ENCODE measurements around the gene MED13L.

The MED13L gene

GRCh38 chr12:116067892-116068291 lies 209.6 kb downstream of the MED13L start:
- H3K9ac ChIP-seq (ENCODE audit: low read length): no peak overlapping the region
- H3K36me3 ChIP-seq (ENCODE audit: control insufficient read depth, insufficient read depth, low read length): no peaks in the 10 kb centered on the region
- no peak overlapping the region for H3K4me3 ChIP-seq (ENCODE audit: low read length)
- H3K27me3 ChIP-seq (ENCODE audit: control insufficient read depth, insufficient read depth, low read length): no peaks in the 10 kb centered on the region
- peaks cover 8% of the 10 kb centered on the region for H3K4me1 ChIP-seq (ENCODE audit: control insufficient read depth, insufficient read depth, low read length)
- no peak overlapping the region for H3K27ac ChIP-seq (ENCODE audit: low read depth, low read length)

- H3K27me3 ChIP-seq (ENCODE audit: control insufficient read depth, insufficient read depth, low read length): no peaks in the 10 kb centered on the region
- no peaks in the 10 kb centered on the region for H3K36me3 ChIP-seq (ENCODE audit: control insufficient read depth, insufficient read depth, low read length)
- H3K4me1 ChIP-seq (ENCODE audit: control insufficient read depth, insufficient read depth, low read length): peaks cover 8% of the 10 kb centered on the region
- no peak overlapping the region for H3K27ac ChIP-seq (ENCODE audit: low read depth, low read length)
- H3K4me3 ChIP-seq (ENCODE audit: low read length): no peak overlapping the region
- no peak overlapping the region for H3K9ac ChIP-seq (ENCODE audit: low read length)
These were observed 210.9 kb downstream of the MED13L start for GRCh38 chr12:116066381-116067230.

DNA sequence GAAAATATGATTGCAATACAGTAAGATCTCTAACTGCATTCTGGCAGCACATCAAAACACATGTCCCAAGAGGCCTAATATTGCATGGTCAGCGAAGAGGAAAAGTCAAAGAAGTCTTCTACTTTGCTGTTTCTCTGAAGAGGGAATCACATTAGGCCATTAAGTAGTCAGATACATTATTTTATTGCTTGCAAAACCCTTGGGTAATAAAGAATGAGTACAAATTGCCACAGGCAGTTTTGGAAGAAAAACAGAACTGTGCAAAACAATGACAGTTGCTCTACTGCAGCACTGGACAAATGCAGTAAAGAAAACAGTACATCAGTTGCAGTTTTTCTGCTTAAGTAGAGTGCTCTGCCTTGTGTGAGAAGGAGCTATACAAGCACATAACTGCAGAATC lies 211.9 kb downstream of the MED13L start:
- no peaks in the 10 kb centered on the region for H3K27me3 ChIP-seq (ENCODE audit: control insufficient read depth, insufficient read depth, low read length)
- H3K4me3 ChIP-seq (ENCODE audit: low read length): no peak overlapping the region
- no peaks in the 10 kb centered on the region for H3K36me3 ChIP-seq (ENCODE audit: control insufficient read depth, insufficient read depth, low read length)
- H3K9ac ChIP-seq (ENCODE audit: low read length): no peak overlapping the region
- no peak overlapping the region for H3K27ac ChIP-seq (ENCODE audit: low read depth, low read length)
- H3K4me1 ChIP-seq (ENCODE audit: control insufficient read depth, insufficient read depth, low read length): peaks cover 8% of the 10 kb centered on the region

- Histone ChIP-seq H3K36me3 (ENCODE audit: control insufficient read depth, insufficient read depth, low read length) (no peaks in the 10 kb centered on the region), H3K4me3 (ENCODE audit: low read length) (no peak overlapping the region), H3K9ac (ENCODE audit: low read length) (no peak overlapping the region), H3K4me1 (ENCODE audit: control insufficient read depth, insufficient read depth, low read length) (peaks cover 8% of the 10 kb centered on the region), H3K27me3 (ENCODE audit: control insufficient read depth, insufficient read depth, low read length) (no peaks in the 10 kb centered on the region), H3K27ac (ENCODE audit: low read depth, low read length) (no peak overlapping the region)
These were observed 213.0 kb downstream of the MED13L start for GRCh38 chr12:116064493-116064892.

DNA sequence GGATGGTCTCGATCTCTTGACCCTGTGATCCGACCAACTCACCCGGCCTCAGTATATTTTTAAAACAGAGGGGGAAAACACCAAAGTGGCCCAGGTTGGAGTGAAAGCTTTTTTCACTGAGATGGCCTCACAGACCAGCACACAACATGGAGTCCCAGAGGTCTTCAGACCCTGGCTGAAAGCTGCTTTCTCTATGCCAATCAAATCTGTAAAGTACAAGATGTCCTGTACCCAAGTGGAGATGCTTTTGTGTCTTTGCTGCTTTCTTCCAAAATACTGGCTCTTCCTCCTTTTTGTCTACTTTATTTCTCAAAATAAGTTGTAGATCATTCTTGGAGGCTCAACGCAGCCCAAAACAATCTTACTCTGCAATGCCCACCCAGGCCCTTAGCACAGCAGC lies 214.8 kb downstream of the MED13L start:
- Histone ChIP-seq H3K27ac (ENCODE audit: low read depth, low read length) (no peak overlapping the region), H3K4me3 (ENCODE audit: low read length) (no peak overlapping the region), H3K9ac (ENCODE audit: low read length) (no peak overlapping the region), H3K4me1 (ENCODE audit: control insufficient read depth, insufficient read depth, low read length) (peaks cover 8% of the 10 kb centered on the region), H3K27me3 (ENCODE audit: control insufficient read depth, insufficient read depth, low read length) (no peaks in the 10 kb centered on the region), H3K36me3 (ENCODE audit: control insufficient read depth, insufficient read depth, low read length) (no peaks in the 10 kb centered on the region)

DNA sequence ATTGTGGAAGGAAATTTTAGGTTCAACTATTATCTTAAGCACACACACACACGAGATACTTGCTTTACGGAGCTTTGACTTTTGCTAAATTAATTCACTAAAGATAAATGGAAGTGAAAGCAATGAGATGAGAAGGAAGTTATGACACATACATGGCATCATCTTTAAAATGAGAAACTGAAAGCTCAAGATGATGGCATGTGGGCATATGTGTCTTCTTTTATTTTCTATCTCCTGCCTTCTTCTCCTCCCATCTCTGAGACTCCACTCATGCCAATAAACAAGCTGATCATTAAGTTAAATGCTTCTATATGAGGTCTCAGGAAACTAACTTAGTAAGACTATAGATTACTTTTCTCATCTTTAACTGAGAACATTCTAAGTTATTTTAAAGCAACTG lies 216.7 kb downstream of the MED13L start:
- peaks cover 3% of the 10 kb centered on the region for H3K4me1 ChIP-seq (ENCODE audit: control insufficient read depth, insufficient read depth, low read length)
- no peaks in the 10 kb centered on the region for H3K36me3 ChIP-seq (ENCODE audit: control insufficient read depth, insufficient read depth, low read length)

DNA sequence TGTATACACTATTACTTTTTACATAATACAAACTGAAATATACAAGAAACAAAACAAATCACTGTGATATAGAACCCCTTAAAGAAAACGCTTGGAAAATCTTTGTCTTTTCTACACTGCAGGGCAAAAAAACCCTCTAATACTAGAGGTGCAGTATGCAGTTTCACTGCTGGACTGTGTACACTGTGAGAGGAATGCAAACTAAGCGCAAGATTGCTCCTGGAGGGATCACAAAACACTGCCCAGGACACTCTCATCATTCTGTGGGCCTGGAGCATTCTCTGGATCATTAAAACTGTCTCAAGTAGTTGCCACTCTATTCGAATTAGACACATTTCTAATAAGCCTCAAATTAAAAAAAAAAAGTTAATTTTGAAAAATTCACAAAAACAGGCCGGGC lies 217.6 kb downstream of the MED13L start:
- H3K9ac ChIP-seq (ENCODE audit: low read length): no peak overlapping the region
- no peak overlapping the region for H3K4me3 ChIP-seq (ENCODE audit: low read length)
- H3K4me1 ChIP-seq (ENCODE audit: control insufficient read depth, insufficient read depth, low read length): no peaks in the 10 kb centered on the region
- H3K36me3 ChIP-seq (ENCODE audit: control insufficient read depth, insufficient read depth, low read length): no peaks in the 10 kb centered on the region
- H3K27me3 ChIP-seq (ENCODE audit: control insufficient read depth, insufficient read depth, low read length): no peaks in the 10 kb centered on the region
- H3K27ac ChIP-seq (ENCODE audit: low read depth, low read length): no peak overlapping the region

More for the DNA sequence above, 216.7 kb downstream of the MED13L start:
- Histone ChIP-seq H3K27ac (ENCODE audit: low read depth, low read length) (no peak overlapping the region), H3K27me3 (ENCODE audit: control insufficient read depth, insufficient read depth, low read length) (no peaks in the 10 kb centered on the region), H3K9ac (ENCODE audit: low read length) (no peak overlapping the region), H3K4me3 (ENCODE audit: low read length) (no peak overlapping the region)

GRCh38 chr12:116058574-116058973 lies 218.9 kb downstream of the MED13L start:
- Histone ChIP-seq H3K9ac (ENCODE audit: low read length) (no peak overlapping the region), H3K27ac (ENCODE audit: low read depth, low read length) (no peak overlapping the region), H3K27me3 (ENCODE audit: control insufficient read depth, insufficient read depth, low read length) (no peaks in the 10 kb centered on the region), H3K4me1 (ENCODE audit: control insufficient read depth, insufficient read depth, low read length) (peaks cover 7% of the 10 kb centered on the region), H3K36me3 (ENCODE audit: control insufficient read depth, insufficient read depth, low read length) (no peaks in the 10 kb centered on the region), H3K4me3 (ENCODE audit: low read length) (no peak overlapping the region)

DNA sequence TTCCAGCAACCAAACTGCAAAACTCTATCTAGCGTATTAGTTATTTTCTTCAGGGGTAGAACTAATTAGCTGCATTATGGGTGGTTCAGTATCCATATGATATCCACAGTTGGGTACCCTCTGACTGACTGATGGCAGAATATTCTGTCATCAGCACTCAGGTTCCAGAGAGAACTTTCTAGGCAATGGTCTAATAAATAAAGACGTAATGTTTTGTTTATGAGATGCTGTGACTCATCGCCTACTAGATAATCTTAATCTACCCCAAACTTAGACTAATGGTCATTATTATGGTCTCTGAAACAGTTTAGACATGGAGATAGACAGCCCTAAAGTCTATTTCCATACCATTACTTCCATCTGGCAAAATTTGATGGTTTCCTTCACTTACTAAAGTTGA lies 220.1 kb downstream of the MED13L start:
- Histone ChIP-seq H3K9ac (ENCODE audit: low read length) (no peak overlapping the region), H3K27me3 (ENCODE audit: control insufficient read depth, insufficient read depth, low read length) (no peaks in the 10 kb centered on the region), H3K4me1 (ENCODE audit: control insufficient read depth, insufficient read depth, low read length) (peaks cover 10% of the 10 kb centered on the region), H3K36me3 (ENCODE audit: control insufficient read depth, insufficient read depth, low read length) (no peaks in the 10 kb centered on the region), H3K27ac (ENCODE audit: low read depth, low read length) (no peak overlapping the region), H3K4me3 (ENCODE audit: low read length) (no peak overlapping the region)

GRCh38 chr12:116055895-116056607 lies 221.4 kb downstream of the MED13L start:
- Histone ChIP-seq H3K4me3 (ENCODE audit: low read length) (no peak overlapping the region), H3K9ac (ENCODE audit: low read length) (no peak overlapping the region), H3K4me1 (ENCODE audit: control insufficient read depth, insufficient read depth, low read length) (peaks cover 10% of the 10 kb centered on the region), H3K27ac (ENCODE audit: low read depth, low read length) (no peak overlapping the region), H3K36me3 (ENCODE audit: control insufficient read depth, insufficient read depth, low read length) (no peaks in the 10 kb centered on the region), H3K27me3 (ENCODE audit: control insufficient read depth, insufficient read depth, low read length) (no peaks in the 10 kb centered on the region)

DNA sequence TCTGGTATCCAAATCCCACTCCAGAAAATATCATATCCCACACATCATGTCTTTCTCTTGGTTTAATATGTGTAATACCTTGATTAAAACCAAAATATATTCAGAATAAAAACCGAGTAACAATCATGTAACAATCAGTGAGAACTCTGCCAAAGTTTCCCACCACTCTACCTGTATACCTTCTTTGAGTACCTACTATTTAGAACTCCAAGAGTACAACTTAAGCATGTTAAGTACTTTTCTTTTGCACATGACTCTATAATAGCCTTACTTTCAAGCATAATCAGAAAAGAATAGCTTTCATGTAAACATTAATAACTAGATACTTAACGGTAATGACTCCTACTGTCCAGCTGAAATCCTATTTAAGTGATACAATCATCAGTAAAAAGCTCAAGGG lies 223.2 kb downstream of the MED13L start:
- no peaks in the 10 kb centered on the region for H3K36me3 ChIP-seq (ENCODE audit: control insufficient read depth, insufficient read depth, low read length)
- no peak overlapping the region for H3K4me3 ChIP-seq (ENCODE audit: low read length)
- no peaks in the 10 kb centered on the region for H3K27me3 ChIP-seq (ENCODE audit: control insufficient read depth, insufficient read depth, low read length)
- peaks cover 10% of the 10 kb centered on the region for H3K4me1 ChIP-seq (ENCODE audit: control insufficient read depth, insufficient read depth, low read length)
- no peak overlapping the region for H3K9ac ChIP-seq (ENCODE audit: low read length)
- no peak overlapping the region for H3K27ac ChIP-seq (ENCODE audit: low read depth, low read length)

DNA sequence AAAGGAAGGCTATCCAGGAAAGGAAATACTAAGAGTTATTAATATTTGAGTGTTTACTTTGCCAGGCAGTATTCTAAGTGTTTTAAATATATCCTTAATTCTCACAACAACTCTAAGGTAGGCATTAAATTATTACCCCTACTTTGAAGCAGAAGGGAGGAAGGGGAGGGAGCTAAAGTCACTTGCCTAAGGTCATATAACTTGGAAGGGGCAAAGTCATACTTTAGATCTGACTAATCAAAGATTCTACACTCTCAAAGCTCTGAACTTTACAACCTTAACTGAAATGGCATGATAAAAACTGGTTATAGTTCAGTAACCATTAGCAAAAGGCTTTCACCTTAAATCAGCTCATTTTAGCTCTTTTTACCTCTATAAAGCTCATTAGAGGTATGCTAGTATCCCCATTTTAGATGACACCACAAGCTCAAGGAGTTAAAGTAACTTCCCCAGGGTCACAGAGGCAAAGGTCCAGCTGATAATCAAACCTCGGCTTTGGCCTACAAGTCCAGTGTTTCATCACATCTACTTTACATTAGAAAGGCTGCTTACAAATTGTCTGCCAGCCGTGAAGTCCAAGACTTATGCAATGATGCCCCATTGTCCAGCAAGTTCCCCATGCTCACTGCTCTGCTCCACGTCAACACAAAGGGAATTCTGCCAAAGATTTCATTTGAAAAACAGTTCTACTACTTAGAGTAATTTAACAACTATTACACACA lies 223.9 kb downstream of the MED13L start:
- no peak overlapping the region for H3K27ac ChIP-seq (ENCODE audit: low read depth, low read length)
- no peaks in the 10 kb centered on the region for H3K36me3 ChIP-seq (ENCODE audit: control insufficient read depth, insufficient read depth, low read length)
- H3K4me3 ChIP-seq (ENCODE audit: low read length): no peak overlapping the region
- H3K4me1 ChIP-seq (ENCODE audit: control insufficient read depth, insufficient read depth, low read length): peaks cover 15% of the 10 kb centered on the region
- H3K9ac ChIP-seq (ENCODE audit: low read length): no peak overlapping the region
- no peaks in the 10 kb centered on the region for H3K27me3 ChIP-seq (ENCODE audit: control insufficient read depth, insufficient read depth, low read length)
